WTC11 (cell line): ENCODE results near the gene TTC39C. TPM values are rescaled to one million over a fixed set of nuclear protein-coding genes. Genes with fewer than 3 reads are reported as not detected.

Experiments used
- ATAC-seq: fragments of 200-7000 bp; cut with Tn5 transposase; 2 replicates; pipeline ENCODE4 v1.10.0; 2021; ENCODE audit warnings: mild to moderate bottlenecking, moderate library complexity
- CTCF ChIA-PET: fragments of 300-600 bp; sonication (Branson Sonifier 250); formaldehyde crosslinking; loops from one replicate; lab custom pipeline; 2021; ENCODE audit warnings: antibody characterized with exemption; lab: Charles Lee
- POLR2A ChIA-PET: fragments of 350-600 bp; sonication (Branson Sonifier 250); formaldehyde crosslinking; loops from one replicate; lab custom pipeline; 2021; ENCODE audit warnings: antibody characterized with exemption; lab: Charles Lee
- DNase-seq: peaks from one replicate; pipeline ENCODE4 v3.0.0; 2021; ENCODE audit warnings: low spot score
- H3K27ac Mint-ChIP-seq: 2 replicates; pipeline ENCODE4 v1.8.0; 2021; ENCODE audit warnings: mixed read lengths
- H3K27me3 Mint-ChIP-seq: 2 replicates; pipeline ENCODE4 v1.8.0; 2021; ENCODE audit warnings: low read depth, mild to moderate bottlenecking, moderate library complexity, mixed read lengths
- H3K36me3 Mint-ChIP-seq: 2 replicates; pipeline ENCODE4 v1.8.0; 2021; ENCODE audit warnings: mixed read lengths
- H3K4me1 Mint-ChIP-seq: 2 replicates; pipeline ENCODE4 v1.8.0; 2022; ENCODE audit warnings: mixed read lengths
- H3K4me3 Mint-ChIP-seq: 2 replicates; pipeline ENCODE4 v1.8.0; 2021; ENCODE audit warnings: mild to moderate bottlenecking, moderate library complexity, mixed read lengths
- H3K9me3 Mint-ChIP-seq: 2 replicates; pipeline ENCODE4 v1.8.0; 2021; ENCODE audit warnings: mixed read lengths
- ATF1 ChIP-seq: sonication (generic); formaldehyde crosslinking; IDR thresholded peaks from 2 replicates; pipeline ENCODE4 v1.8.1; 2023; ENCODE audit warnings: mild to moderate bottlenecking, moderate library complexity, missing genetic modification reagents
- ESRRA ChIP-seq: sonication (generic); formaldehyde crosslinking; IDR thresholded peaks from 2 replicates; pipeline ENCODE4 v1.8.1; 2022; ENCODE audit warnings: mild to moderate bottlenecking, missing genetic modification reagents, borderline replicate concordance
- GABPB1 ChIP-seq: sonication (generic); formaldehyde crosslinking; IDR thresholded peaks from 2 replicates; pipeline ENCODE4 v1.8.1; 2023; ENCODE audit warnings: mild to moderate bottlenecking, missing genetic modification reagents
- JUN ChIP-seq: sonication (generic); formaldehyde crosslinking; IDR thresholded peaks from 2 replicates; pipeline ENCODE4 v1.8.0; 2023; ENCODE audit warnings: mild to moderate bottlenecking, missing genetic modification reagents
- KAT7 ChIP-seq: sonication (generic); formaldehyde crosslinking; IDR thresholded peaks from 2 replicates; pipeline ENCODE4 v1.8.1; 2023; ENCODE audit warnings: missing genetic modification reagents, mild to moderate bottlenecking, borderline replicate concordance
- MYBL2 ChIP-seq: sonication (generic); formaldehyde crosslinking; IDR thresholded peaks from 2 replicates; pipeline ENCODE4 v1.8.1; 2023; ENCODE audit warnings: mild to moderate bottlenecking, moderate library complexity, missing genetic modification reagents
- NFATC4 ChIP-seq: fragments of 250-450 bp; sonication (Bioruptor Pico); IDR thresholded peaks from 2 replicates; pipeline ENCODE4 v1.9.0; 2021; ENCODE audit warnings: mild to moderate bottlenecking
- NR2C2 ChIP-seq: sonication (generic); formaldehyde crosslinking; IDR thresholded peaks from 2 replicates; pipeline ENCODE4 v1.8.0; 2022; ENCODE audit warnings: mild to moderate bottlenecking, missing genetic modification reagents
- NR3C1 ChIP-seq: sonication (generic); formaldehyde crosslinking; conservative IDR thresholded peaks from 2 replicates; pipeline ENCODE4 v1.8.1; 2023; ENCODE audit warnings: low read depth, mild to moderate bottlenecking, missing genetic modification reagents
- SMAD3 ChIP-seq: sonication (generic); formaldehyde crosslinking; IDR thresholded peaks from 2 replicates; pipeline ENCODE4 v1.8.0; 2022; ENCODE audit warnings: missing genetic modification reagents, mild to moderate bottlenecking, borderline replicate concordance
- SP1 ChIP-seq: sonication (generic); formaldehyde crosslinking; conservative IDR thresholded peaks from 2 replicates; pipeline ENCODE4 v1.8.1; 2022; ENCODE audit warnings: missing genetic modification reagents
- TCF7 ChIP-seq: sonication (generic); formaldehyde crosslinking; IDR thresholded peaks from 2 replicates; pipeline ENCODE4 v1.8.0; 2022; ENCODE audit warnings: mild to moderate bottlenecking, low read depth, missing genetic modification reagents, moderate library complexity
- TEAD4 ChIP-seq: sonication (generic); formaldehyde crosslinking; IDR thresholded peaks from 2 replicates; pipeline ENCODE4 v1.8.0; 2022; ENCODE audit warnings: mild to moderate bottlenecking, missing genetic modification reagents
- TP53 ChIP-seq: sonication (generic); formaldehyde crosslinking; IDR thresholded peaks from 2 replicates; pipeline ENCODE4 v1.8.1; 2023; ENCODE audit warnings: mild to moderate bottlenecking, missing genetic modification reagents
- ZNF121 ChIP-seq: sonication (generic); formaldehyde crosslinking; IDR thresholded peaks from 2 replicates; pipeline ENCODE4 v1.8.0; 2023; ENCODE audit warnings: missing genetic modification reagents
- ZNF138 ChIP-seq: sonication (generic); formaldehyde crosslinking; conservative IDR thresholded peaks from 2 replicates; pipeline ENCODE4 v1.8.1; 2022; ENCODE audit warnings: mild to moderate bottlenecking, moderate library complexity, missing genetic modification reagents
- ZNF263 ChIP-seq: sonication (generic); formaldehyde crosslinking; IDR thresholded peaks from 2 replicates; pipeline ENCODE4 v1.8.1; 2022; ENCODE audit warnings: low read depth, mild to moderate bottlenecking, moderate library complexity, missing genetic modification reagents
- ZNF317 ChIP-seq: sonication (generic); formaldehyde crosslinking; IDR thresholded peaks from 2 replicates; pipeline ENCODE4 v1.8.1; 2023; ENCODE audit warnings: low read depth, mild to moderate bottlenecking, moderate library complexity, missing genetic modification reagents, borderline replicate concordance
- ZNF416 ChIP-seq: fragments of 250-450 bp; sonication (Bioruptor Pico); IDR thresholded peaks from 2 replicates; pipeline ENCODE4 v1.9.0; 2021; ENCODE audit warnings: mild to moderate bottlenecking, inconsistent platforms
- ZNF671 ChIP-seq: fragments of 250-450 bp; sonication (Bioruptor Pico); IDR thresholded peaks from 2 replicates; pipeline ENCODE4 v1.8.0; 2021; ENCODE audit warnings: mild to moderate bottlenecking
- total RNA-seq: library from RNA; stranded (reverse); gene quantifications from 3 replicates; pipeline ENCODE4 v1.2.3, GENCODE V29; 2021
- TF ChIP-seq, protein P1 (sequence below): sonication (generic); formaldehyde crosslinking; IDR thresholded peaks from 2 replicates; pipeline ENCODE4 v1.8.0; 2023; ENCODE audit warnings: missing genetic modification reagents, mild to moderate bottlenecking, borderline replicate concordance
- TF ChIP-seq, protein P2 (sequence below): sonication (generic); formaldehyde crosslinking; IDR thresholded peaks from 2 replicates; pipeline ENCODE4 v1.8.1; 2023; ENCODE audit warnings: mild to moderate bottlenecking, missing genetic modification reagents

TTC39C gene
- total RNA-seq, 1 experiment from 2014 or later = 57.3 TPM

DNA sequence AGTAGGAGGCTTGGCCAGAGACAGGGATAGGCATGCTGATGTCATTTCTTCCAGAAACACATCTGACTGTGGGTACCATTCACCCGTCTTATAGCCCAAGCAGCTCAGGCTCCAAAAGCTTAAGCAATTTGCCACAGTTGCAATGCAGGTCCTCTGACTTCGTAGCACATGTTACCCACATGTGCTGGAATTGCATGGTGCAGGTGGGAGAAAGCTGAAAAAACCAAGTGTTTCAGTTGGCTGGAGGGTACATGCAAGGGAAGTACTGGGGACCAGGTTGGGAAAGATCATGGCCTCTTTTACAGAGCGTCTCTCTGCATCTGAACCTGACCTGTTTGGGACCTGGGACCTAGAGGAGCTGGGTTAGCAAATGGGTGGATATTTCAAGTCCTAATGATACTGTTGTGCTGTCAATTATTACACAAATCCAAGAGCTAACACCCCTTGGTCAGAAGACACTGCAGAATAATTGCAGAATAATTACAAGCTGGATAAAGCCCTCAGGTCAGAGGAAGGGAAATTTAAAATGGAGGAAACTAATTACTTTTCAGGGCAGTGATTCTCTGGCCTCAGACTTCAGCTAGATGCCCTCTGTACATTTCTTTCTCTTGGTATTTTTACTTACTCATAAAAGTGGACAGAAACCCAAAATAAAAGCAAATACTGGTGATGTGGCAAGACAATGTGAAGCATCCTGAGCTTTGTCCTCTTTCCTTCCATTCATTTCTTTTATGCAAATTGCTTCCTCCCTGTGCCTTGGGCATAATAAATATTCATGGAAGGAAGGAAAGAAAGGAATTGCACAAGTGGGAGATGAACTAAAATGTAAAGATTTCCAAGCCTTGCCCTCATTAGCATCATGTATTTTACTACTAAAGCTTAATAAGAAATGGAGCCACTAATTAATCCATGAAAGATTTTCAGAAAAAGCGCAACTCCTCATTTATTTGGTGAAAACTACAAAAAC lies 45.6 kb upstream of the TTC39C start:
- Mint-ChIP-seq H3K36me3 (no peaks in the 10 kb centered on the region), H3K9me3 (peaks cover 6% of the 10 kb centered on the region), H3K4me3 (no peak overlapping the region)
- POLR2A ChIA-PET = no interaction called here
- DNase-seq (no peak), ATAC-seq (no peak)
- CTCF ChIA-PET = interaction anchor here (2.8 kb wide), 1 partner anchor 50 kb away, joined by 8 read pairs; no protein-coding TSS in a partner anchor
- no peak for TF ChIP-seq GABPB1 (CRISPR knock-in tag)
- TF ChIP-seq ZNF138 (CRISPR knock-in tag) = no peak
- no peak for TF ChIP-seq KAT7 (CRISPR knock-in tag)
- TF ChIP-seq, protein P1, sequence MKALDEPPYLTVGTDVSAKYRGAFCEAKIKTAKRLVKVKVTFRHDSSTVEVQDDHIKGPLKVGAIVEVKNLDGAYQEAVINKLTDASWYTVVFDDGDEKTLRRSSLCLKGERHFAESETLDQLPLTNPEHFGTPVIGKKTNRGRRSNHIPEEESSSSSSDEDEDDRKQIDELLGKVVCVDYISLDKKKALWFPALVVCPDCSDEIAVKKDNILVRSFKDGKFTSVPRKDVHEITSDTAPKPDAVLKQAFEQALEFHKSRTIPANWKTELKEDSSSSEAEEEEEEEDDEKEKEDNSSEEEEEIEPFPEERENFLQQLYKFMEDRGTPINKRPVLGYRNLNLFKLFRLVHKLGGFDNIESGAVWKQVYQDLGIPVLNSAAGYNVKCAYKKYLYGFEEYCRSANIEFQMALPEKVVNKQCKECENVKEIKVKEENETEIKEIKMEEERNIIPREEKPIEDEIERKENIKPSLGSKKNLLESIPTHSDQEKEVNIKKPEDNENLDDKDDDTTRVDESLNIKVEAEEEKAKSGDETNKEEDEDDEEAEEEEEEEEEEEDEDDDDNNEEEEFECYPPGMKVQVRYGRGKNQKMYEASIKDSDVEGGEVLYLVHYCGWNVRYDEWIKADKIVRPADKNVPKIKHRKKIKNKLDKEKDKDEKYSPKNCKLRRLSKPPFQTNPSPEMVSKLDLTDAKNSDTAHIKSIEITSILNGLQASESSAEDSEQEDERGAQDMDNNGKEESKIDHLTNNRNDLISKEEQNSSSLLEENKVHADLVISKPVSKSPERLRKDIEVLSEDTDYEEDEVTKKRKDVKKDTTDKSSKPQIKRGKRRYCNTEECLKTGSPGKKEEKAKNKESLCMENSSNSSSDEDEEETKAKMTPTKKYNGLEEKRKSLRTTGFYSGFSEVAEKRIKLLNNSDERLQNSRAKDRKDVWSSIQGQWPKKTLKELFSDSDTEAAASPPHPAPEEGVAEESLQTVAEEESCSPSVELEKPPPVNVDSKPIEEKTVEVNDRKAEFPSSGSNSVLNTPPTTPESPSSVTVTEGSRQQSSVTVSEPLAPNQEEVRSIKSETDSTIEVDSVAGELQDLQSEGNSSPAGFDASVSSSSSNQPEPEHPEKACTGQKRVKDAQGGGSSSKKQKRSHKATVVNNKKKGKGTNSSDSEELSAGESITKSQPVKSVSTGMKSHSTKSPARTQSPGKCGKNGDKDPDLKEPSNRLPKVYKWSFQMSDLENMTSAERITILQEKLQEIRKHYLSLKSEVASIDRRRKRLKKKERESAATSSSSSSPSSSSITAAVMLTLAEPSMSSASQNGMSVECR (CRISPR knock-in tag) = no peak
- TF ChIP-seq TCF7 = no peak
- TF ChIP-seq ZNF263 (CRISPR knock-in tag) = no peak
- TF ChIP-seq ZNF416 (CRISPR knock-in tag) = no peak
- no peak for TF ChIP-seq SMAD3 (CRISPR knock-in tag)
- no peak for TF ChIP-seq TP53 (CRISPR knock-in tag)
- TF ChIP-seq ZNF317 (CRISPR knock-in tag) = no peak
- TF ChIP-seq NFATC4 (CRISPR knock-in tag) = no peak
- TF ChIP-seq ESRRA (CRISPR knock-in tag) = no peak
- no peak for TF ChIP-seq TEAD4 (CRISPR knock-in tag)
- TF ChIP-seq, all 79 proteins: peak for 0
- Mint-ChIP-seq H3K4me1 (peaks cover 22% of the 10 kb centered on the region), H3K27me3 (no peaks in the 10 kb centered on the region; the same call in 1 of the 2 replicates), H3K27ac (no peak overlapping the region)

DNA sequence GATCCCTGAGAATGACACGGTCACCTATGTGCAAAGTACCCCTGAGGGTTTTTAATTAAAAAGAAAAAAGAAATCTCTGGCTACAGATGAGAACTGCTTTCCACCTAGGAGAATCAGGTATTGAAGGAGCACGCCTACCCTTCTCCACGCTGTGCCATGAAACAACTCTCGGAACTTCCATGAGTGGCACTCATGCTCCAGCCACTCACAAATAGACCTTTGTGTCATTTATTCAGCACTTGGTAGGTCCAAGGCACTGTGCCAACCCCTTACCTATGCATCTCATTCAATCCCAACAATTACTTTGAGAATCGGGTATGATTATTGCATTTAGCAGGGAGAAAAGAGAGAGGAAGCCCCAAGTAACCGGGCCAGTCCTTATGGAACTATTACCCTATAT lies 44.9 kb upstream of the TTC39C start:
- Mint-ChIP-seq H3K36me3 (no peaks in the 10 kb centered on the region), H3K4me3 (no peak overlapping the region), H3K9me3 (peaks cover 4% of the 10 kb centered on the region; the same call in 1 of the 2 replicates), H3K4me1 (peaks cover 20% of the 10 kb centered on the region), H3K27ac (no peak overlapping the region; the same call in 1 of the 2 replicates), H3K27me3 (no peaks in the 10 kb centered on the region; the same call in 1 of the 2 replicates)
- ChIA-PET CTCF (interaction anchor here (2.8 kb wide), 1 partner anchor 51 kb away, joined by 8 read pairs; no protein-coding TSS in a partner anchor), POLR2A (no interaction called here)
- TF ChIP-seq MYBL2 (CRISPR knock-in tag) (no peak), ATF1 (CRISPR knock-in tag) (no peak), SP1 (CRISPR knock-in tag) (no peak), NR3C1 (CRISPR knock-in tag) (no peak), ZNF671 (CRISPR knock-in tag) (no peak), ZNF121 (no peak), JUN (CRISPR knock-in tag) (no peak), NR2C2 (CRISPR knock-in tag) (no peak)
- TF ChIP-seq, protein P2, sequence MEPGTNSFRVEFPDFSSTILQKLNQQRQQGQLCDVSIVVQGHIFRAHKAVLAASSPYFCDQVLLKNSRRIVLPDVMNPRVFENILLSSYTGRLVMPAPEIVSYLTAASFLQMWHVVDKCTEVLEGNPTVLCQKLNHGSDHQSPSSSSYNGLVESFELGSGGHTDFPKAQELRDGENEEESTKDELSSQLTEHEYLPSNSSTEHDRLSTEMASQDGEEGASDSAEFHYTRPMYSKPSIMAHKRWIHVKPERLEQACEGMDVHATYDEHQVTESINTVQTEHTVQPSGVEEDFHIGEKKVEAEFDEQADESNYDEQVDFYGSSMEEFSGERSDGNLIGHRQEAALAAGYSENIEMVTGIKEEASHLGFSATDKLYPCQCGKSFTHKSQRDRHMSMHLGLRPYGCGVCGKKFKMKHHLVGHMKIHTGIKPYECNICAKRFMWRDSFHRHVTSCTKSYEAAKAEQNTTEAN (CRISPR knock-in tag) = no peak
- DNase-seq (no peak), ATAC-seq (no peak)
